HG02943 (cell line): ENCODE data around the gene C1QTNF5.

Experiments
- ATAC-seq: cut with Tn5 transposase; IDR thresholded peaks from one replicate; pipeline ENCODE4 v1.9.1; 2021; ENCODE audit warnings: mild to moderate bottlenecking, low read depth, moderate library complexity; ENCODE audit not compliant: unreplicated experiment

Gene C1QTNF5

DNA sequence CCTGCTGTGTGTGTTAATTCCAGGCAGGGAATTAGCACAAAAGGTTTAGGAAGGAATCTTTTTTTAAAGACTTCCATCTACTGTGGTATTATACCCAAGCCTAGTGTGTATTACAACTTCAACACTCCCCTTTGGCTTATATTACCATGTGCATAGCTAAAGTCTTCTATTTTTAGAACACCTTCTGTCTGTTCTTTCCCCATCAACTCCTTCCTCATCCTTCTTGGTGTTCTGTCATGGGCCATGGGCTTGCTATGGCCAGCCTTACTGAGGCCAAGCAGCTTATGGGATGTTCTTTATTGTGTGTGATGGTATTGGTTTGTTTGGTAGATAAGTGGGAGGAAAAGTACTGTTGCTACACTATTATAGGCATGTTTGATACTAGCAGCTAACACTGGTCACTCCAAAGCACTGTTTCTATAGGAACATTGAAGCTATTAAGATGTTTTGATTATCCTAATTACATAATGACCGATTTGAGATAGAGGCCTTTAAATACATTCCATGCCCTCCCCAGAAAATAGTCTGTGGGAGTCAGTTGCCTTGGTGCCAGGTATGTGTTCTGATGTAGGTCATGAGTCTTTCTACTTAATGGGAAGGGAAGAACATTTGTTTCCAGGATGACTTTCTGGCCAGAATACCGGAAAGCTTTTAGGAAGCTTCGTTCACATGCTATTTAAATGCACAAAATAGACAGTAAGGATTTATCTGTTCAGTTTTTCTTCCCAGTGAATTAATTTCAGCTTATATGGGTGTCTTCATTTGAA lies 40.3 kb downstream of the C1QTNF5 start:
- no peak for ATAC-seq

DNA sequence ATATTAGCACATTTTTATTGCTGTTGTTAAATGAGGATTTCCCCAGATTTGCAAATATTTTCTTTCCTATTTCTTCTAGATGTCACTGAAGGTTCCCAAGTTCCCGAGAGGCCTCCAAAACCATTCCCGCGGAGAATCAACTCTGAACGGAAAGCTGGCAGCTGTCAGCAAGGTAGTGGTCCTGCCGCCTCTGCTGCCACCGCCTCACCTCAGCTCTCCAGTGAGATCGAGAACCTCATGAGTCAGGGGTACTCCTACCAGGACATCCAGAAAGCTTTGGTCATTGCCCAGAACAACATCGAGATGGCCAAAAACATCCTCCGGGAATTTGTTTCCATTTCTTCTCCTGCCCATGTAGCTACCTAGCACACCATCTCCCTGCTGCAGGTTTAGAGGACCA lies 41.3 kb downstream of the C1QTNF5 start:
- ATAC-seq, result no peak

DNA sequence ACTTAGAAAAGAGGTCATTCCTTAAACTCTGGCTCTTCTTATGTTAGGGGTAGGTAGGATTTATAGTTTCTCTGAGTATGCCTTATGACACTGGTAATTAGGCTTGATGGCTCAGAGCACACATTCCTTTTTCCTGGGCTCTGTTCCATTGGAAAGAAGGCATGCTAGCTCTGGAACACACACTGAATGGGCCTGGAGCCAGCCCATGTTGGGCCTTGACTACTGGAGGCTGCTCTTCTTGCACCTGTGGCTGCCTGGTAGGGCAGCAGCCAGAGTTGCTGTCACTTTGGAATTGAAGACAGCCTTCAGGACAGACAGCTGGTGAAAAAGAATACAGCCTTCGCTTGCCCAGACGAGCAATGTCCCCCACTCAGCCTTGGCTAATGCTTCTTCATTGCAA lies 42.0 kb downstream of the C1QTNF5 start:
- no peak for ATAC-seq

DNA sequence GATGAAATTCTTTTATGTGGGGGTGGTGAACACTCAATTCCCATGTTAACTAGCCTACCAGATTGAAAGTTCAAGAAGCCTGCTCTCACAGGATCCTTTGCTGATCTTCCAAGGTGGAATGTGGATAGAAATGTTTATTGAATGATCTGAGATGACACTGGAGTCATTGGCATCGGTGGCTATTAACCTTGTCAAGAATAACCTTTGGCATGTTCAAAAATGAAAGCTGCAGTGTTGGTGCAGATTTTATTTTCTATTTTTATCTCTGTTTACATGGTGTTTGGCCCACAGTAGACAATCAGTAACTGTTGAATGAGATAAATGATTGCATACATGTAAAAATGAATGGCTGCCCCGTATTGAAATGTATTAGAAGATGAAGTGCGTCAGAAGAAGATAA lies 42.7 kb downstream of the C1QTNF5 start:
- no peak for ATAC-seq

DNA sequence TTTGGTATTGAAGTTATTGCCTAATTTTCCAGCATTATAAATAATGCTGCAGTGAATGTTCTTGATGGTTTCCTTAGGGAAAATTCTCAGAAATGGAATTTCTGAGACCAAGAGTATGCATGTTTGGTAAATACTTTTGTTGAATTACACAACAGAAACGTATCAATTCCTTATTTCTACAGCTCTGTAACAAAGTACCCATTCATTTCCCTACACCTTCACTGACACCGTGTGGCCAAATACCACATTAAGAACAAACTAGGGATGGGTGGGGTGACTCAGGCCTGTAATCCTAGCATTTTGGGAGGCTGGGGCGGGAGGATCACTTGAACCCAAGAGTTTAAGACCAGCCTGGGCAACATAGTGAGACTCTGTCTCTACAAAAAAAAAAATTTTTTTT lies 45.5 kb downstream of the C1QTNF5 start:
- no peak for ATAC-seq

DNA sequence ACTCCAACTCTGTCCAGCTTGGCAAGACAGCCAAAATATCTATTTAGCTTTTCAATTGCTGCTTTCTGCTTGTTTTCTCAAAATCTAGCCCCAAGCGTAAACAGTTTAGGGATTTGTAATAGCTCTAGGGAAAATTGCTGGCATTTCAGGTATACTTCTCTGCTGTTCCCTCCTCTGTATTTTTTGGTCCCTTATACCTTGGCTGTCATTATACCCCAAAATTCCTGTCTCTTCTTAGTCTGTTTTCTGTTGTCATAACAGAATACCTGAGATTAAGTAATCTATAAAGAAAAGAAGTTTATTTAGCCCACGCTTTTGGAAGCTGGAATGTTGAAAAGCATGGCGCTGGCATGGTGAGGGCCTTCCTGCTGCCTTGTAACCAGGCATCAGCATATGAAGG lies 47.2 kb downstream of the C1QTNF5 start:
- ATAC-seq, result no peak

DNA sequence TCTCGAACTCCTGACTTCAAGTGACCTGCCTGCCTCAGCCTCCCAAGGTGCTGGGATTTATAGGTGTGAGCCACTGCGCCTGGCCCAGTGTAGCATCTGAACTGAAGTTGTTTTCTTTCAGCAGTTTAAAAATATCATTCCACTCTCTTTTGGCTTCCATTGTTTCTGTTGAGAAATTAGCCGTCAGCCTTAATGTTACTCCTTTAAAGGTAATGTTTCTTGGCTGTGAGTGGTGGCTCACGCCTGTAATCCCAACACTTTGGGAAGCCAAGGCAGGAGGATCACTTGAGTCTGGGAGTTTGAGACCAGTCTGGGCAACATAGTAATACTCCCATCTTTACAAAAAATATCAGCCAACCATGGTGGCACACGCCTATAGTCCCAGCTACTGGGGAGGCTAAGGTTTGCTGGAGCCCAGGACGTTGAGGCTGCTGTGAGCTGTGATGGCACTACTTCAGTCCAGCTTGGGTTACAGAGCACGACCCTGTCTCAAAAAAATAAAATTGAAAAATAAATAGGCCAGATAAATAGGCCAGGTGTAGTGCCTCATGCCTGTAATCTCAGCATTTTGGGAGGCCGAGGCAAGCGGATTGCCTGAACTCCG lies 49.7 kb downstream of the C1QTNF5 start:
- no peak for ATAC-seq
